Fibroblast of the aortic adventitia (primary cell): Measurements from ENCODE around the gene DIPK1A. TPM values are rescaled to one million over a fixed set of nuclear protein-coding genes. Genes with fewer than 3 reads are reported as not detected.
A peak's percentile ranks its signal among the peaks of the same experiment; 100 is the strongest.

Experiments used
- DNase-seq: peaks from one replicate; pipeline ENCODE4 v3.0.0-alpha.2; 2010; ENCODE audit warnings: low read depth
- H3K4me3 ChIP-seq: 2 replicates; pipeline ENCODE4 v1.5.1; 2011; ENCODE audit warnings: low read depth, mild to moderate bottlenecking, control low read depth, low read length, moderate library complexity
- total RNA-seq: library from RNA; depleted of rRNA; stranded (reverse); fragments of >200 nt; gene quantifications from 2 replicates; pipeline ENCODE4 v1.2.3, GENCODE V29; 2012; ENCODE audit warnings: low replicate concordance
- TF ChIP-seq, protein P1 (sequence below): IDR thresholded peaks from 2 replicates; pipeline ENCODE4 v1.5.1; 2011; ENCODE audit warnings: mild to moderate bottlenecking, low read length, control low read depth, inconsistent platforms; ENCODE audit not compliant: insufficient read depth

DIPK1A gene
- total RNA-seq, 1 donor, result 17.1 TPM

DNA sequence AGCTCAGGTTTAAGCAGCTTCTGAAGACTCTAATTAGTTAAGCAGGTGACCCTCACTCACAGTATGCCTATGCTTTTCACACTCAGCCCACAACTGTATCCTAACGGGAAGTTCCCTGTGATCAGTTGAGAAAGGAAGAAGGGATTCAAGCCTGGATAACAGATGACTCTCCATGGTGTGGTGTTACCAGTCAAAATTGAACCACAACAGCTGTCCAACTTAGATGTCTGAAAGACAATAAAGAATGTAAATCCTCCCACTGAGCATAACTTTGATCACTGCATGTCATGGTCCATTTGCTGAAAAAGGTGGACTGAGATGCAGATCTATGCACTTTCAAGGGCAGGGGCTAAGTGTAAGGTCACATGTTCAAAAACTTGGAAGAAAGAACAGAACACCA is 32.3 kb upstream of the DIPK1A start:
- H3K4me3 ChIP-seq, result no peak overlapping the region
- no peak for DNase-seq
- TF ChIP-seq, protein P1, sequence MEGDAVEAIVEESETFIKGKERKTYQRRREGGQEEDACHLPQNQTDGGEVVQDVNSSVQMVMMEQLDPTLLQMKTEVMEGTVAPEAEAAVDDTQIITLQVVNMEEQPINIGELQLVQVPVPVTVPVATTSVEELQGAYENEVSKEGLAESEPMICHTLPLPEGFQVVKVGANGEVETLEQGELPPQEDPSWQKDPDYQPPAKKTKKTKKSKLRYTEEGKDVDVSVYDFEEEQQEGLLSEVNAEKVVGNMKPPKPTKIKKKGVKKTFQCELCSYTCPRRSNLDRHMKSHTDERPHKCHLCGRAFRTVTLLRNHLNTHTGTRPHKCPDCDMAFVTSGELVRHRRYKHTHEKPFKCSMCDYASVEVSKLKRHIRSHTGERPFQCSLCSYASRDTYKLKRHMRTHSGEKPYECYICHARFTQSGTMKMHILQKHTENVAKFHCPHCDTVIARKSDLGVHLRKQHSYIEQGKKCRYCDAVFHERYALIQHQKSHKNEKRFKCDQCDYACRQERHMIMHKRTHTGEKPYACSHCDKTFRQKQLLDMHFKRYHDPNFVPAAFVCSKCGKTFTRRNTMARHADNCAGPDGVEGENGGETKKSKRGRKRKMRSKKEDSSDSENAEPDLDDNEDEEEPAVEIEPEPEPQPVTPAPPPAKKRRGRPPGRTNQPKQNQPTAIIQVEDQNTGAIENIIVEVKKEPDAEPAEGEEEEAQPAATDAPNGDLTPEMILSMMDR, result no peak

GRCh38 chr1:92992877-92993276 is 31.6 kb upstream of the DIPK1A start:
- TF ChIP-seq, protein P1, result no peak
- no peak for DNase-seq
- H3K4me3 ChIP-seq, result no peak overlapping the region

- TF ChIP-seq, protein P1, result no peak
- peak; percentile 47 for DNase-seq
- no peak overlapping the region for H3K4me3 ChIP-seq
Measured at GRCh38 chr1:92992054-92992453, 30.8 kb upstream of the DIPK1A start.

DNA sequence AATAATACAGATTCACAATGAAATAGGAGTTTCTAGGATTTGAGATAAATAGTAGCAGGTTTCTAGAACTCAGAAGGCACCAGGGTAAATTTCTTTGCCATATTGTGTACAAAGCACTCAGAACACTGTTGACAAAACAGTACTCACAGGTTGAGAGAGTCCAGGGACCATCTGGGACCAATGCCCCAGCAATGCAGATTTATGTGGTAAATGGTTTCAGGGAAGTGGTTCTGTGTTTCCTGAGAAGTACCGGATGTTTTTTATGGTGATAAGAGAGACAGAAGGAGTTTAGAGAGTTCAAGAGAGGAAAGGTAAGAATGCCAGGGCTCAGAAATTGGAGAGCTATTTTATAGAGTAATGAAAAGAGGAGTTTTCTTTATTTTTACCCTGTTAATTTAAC is 29.6 kb upstream of the DIPK1A start:
- no peak for DNase-seq
- H3K4me3 ChIP-seq, result no peak overlapping the region
- TF ChIP-seq, protein P1, result no peak

DNA sequence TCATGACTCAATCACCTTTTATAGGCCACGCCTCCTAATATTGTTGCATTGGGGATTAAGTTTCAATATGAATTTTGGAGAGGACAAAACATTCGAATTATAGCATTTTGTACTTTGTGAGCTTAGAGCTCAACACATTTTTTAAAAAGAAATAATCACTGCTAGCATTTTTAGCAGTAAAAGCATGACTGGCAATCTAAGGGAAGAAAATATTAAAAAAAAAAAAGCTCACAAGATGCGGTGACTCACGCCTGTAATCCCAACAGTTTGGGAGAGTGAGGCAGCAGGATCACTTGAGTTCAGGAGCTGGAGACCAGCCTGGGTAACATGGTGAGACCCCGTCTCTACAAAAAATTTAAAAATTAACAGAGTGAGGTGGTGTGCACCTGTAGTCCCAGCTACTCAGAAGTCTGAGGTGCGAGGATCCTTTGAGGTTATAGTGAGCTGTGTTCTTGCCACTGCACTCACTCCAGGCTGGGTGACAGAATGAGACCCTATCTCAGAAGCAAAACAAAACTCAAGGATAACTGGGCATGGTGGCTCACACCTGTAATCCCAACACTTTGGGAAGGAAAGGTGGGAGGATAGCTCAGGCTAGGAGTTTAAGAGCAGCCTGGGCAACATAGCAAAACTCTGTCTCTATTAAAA is 28.8 kb upstream of the DIPK1A start:
- TF ChIP-seq, protein P1, result no peak
- no peak overlapping the region for H3K4me3 ChIP-seq
- peak; percentile 18 for DNase-seq

DNA sequence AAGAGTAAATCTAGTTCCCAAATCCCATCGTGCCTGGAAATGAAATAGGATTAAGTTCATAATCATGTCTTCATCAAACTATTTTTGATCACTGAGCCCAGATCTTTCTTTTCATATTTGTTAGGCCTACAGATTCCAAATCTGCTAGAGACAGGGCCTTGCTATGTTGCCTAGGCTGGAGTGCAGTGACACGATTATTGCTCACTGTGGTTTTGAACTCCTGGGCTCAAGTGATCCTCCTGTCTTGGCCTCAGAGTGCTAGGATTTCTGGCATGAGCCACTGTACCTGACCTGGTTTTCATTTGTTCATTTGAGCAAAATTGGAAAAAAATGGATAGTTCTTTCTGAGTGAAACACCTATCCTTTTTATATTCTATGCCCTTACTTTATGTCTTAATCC is 28.0 kb upstream of the DIPK1A start:
- no peak overlapping the region for H3K4me3 ChIP-seq
- DNase-seq, result no peak
- TF ChIP-seq, protein P1, result no peak

GRCh38 chr1:92987462-92987861 is 26.2 kb upstream of the DIPK1A start:
- no peak overlapping the region for H3K4me3 ChIP-seq
- TF ChIP-seq, protein P1, result no peak
- DNase-seq, result no peak
